Choroid plexus epithelial cell (primary cell): Measurements from ENCODE around the gene KPNA3.

Source experiments
- DNase-seq: peaks from one replicate; pipeline ENCODE4 v3.0.0-alpha.2; 2010; ENCODE audit warnings: low read depth
- H3K4me3 ChIP-seq: 2 replicates; pipeline ENCODE4 v1.5.1; 2011; ENCODE audit warnings: low read depth, mild to moderate bottlenecking, control low read depth, low read length, moderate library complexity
- CTCF ChIP-seq: conservative IDR thresholded peaks from 2 replicates; pipeline ENCODE4 v1.5.1; 2011; ENCODE audit warnings: low read depth, mild to moderate bottlenecking, control low read depth, inconsistent platforms, low read length, moderate library complexity

Gene KPNA3

GRCh38 chr13:49679246-49679645 lies 113.2 kb downstream of the KPNA3 start:
- H3K4me3 ChIP-seq: no peak overlapping the region
- DNase-seq: peak; percentile 82
- peak; percentile 79 for TF ChIP-seq CTCF

GRCh38 chr13:49678191-49678914 lies 114.1 kb downstream of the KPNA3 start:
- TF ChIP-seq CTCF: no peak
- no peak for DNase-seq

GRCh38 chr13:49676581-49677298 lies 115.7 kb downstream of the KPNA3 start:
- TF ChIP-seq CTCF: no peak
- DNase-seq: no peak
- no peak overlapping the region for H3K4me3 ChIP-seq

More at GRCh38 chr13:49678191-49678914, 114.1 kb downstream of the KPNA3 start:
- H3K4me3 ChIP-seq: no peak overlapping the region

- DNase-seq: no peak
- no peak overlapping the region for H3K4me3 ChIP-seq
- no peak for TF ChIP-seq CTCF
Measured at GRCh38 chr13:49670828-49671227, 121.7 kb downstream of the KPNA3 start.

- DNase-seq: peak; percentile 81
- peak; percentile 87 for TF ChIP-seq CTCF
Measured at GRCh38 chr13:49669735-49670309, 122.7 kb downstream of the KPNA3 start.

GRCh38 chr13:49667773-49668172 lies 124.7 kb downstream of the KPNA3 start:
- peak; percentile 32 for DNase-seq
- no peak for TF ChIP-seq CTCF
- no peak overlapping the region for H3K4me3 ChIP-seq

More at GRCh38 chr13:49669735-49670309, 122.7 kb downstream of the KPNA3 start:
- no peak overlapping the region for H3K4me3 ChIP-seq

GRCh38 chr13:49664606-49665005 lies 127.9 kb downstream of the KPNA3 start:
- TF ChIP-seq CTCF: no peak
- no peak overlapping the region for H3K4me3 ChIP-seq
- DNase-seq: no peak
